Inflammatory macrophage treated with lipopolysaccharide for 1 hour (primary cell): ENCODE measurements around the gene FAM53B.

ENCODE experiments used
- DNase-seq, 2 donors: peaks; one replicate each; pipeline ENCODE4 v3.0.0-alpha.2; 2020 to 2022

The FAM53B gene

GRCh38 chr10:124660404-124661125 is 83.6 kb downstream of the FAM53B start:
- no peak for DNase-seq

- no peak for DNase-seq
Observed at GRCh38 chr10:124659380-124659779, 84.8 kb downstream of the FAM53B start.

GRCh38 chr10:124658591-124659242 is 85.5 kb downstream of the FAM53B start:
- no peak for DNase-seq

GRCh38 chr10:124657806-124658205 is 86.4 kb downstream of the FAM53B start:
- DNase-seq: no peak

- DNase-seq: peak in 1 of 2 donors; percentile 65
Observed at GRCh38 chr10:124656541-124656940, 87.6 kb downstream of the FAM53B start.

- no peak for DNase-seq
Observed at GRCh38 chr10:124656113-124656490, 88.1 kb downstream of the FAM53B start.

GRCh38 chr10:124655191-124656112 is 88.7 kb downstream of the FAM53B start:
- no peak for DNase-seq

- no peak for DNase-seq
Observed at GRCh38 chr10:124654686-124655085, 89.5 kb downstream of the FAM53B start.

GRCh38 chr10:124653811-124654651 is 90.1 kb downstream of the FAM53B start:
- DNase-seq: no peak

GRCh38 chr10:124653311-124653710 is 90.9 kb downstream of the FAM53B start:
- DNase-seq: no peak

- no peak for DNase-seq
Observed at GRCh38 chr10:124652701-124653100, 91.5 kb downstream of the FAM53B start.

- no peak for DNase-seq
Observed at GRCh38 chr10:124652200-124652599, 92.0 kb downstream of the FAM53B start.

- no peak for DNase-seq
Observed at GRCh38 chr10:124651402-124651891, 92.7 kb downstream of the FAM53B start.

GRCh38 chr10:124650820-124651401 is 93.3 kb downstream of the FAM53B start:
- no peak for DNase-seq

GRCh38 chr10:124650263-124650662 is 93.9 kb downstream of the FAM53B start:
- no peak for DNase-seq

- DNase-seq: peak in 1 of 2 donors; percentile 58
Observed at GRCh38 chr10:124649214-124649613, 95.0 kb downstream of the FAM53B start.

- no peak for DNase-seq
Observed at GRCh38 chr10:124648738-124649137, 95.4 kb downstream of the FAM53B start.

- DNase-seq: no peak
Observed at GRCh38 chr10:124648131-124648475, 96.1 kb downstream of the FAM53B start.

- peak; percentile 87 to 92 for DNase-seq
Observed at GRCh38 chr10:124647421-124648130, 96.6 kb downstream of the FAM53B start.

- DNase-seq: peak; percentile 73 to 83
Observed at GRCh38 chr10:124646483-124647352, 97.5 kb downstream of the FAM53B start.
